Keratinocyte (primary cell): ENCODE measurements around the gene STX8. TPM values are rescaled to one million over a fixed set of nuclear protein-coding genes. Genes with fewer than 3 reads are reported as not detected.

Experiments used
- DNase-seq: peaks from one replicate; pipeline ENCODE4 v3.0.0-alpha.2; 2011; ENCODE audit warnings: low read depth, missing footprints, low spot score
- FAIRE-seq: peaks from 2 replicates; lab custom pipeline; 2011; peaks lifted over from hg19 to GRCh38; lab: Jason Lieb, UNC
- H2AFZ ChIP-seq: 2 replicates; pipeline ENCODE4 v1.6.0; 2012; ENCODE audit warnings: low read length, control low read depth, inconsistent platforms; ENCODE audit not compliant: control insufficient read depth
- H3K27ac ChIP-seq: 2 replicates; pipeline ENCODE4 v1.5.1; 2011; ENCODE audit warnings: low read length; ENCODE audit not compliant: control insufficient read depth, insufficient read depth
- H3K27me3 ChIP-seq: 3 replicates; pipeline ENCODE4 v1.6.0; 2011; ENCODE audit warnings: low read length; ENCODE audit not compliant: control insufficient read depth, insufficient read depth; ENCODE audit errors: extremely low read depth
- H3K36me3 ChIP-seq, 2 experiments: 2 replicates in 1 of 2; 3 replicates in 1 of 2; pipeline ENCODE4 v1.5.1; 2011; ENCODE audit warnings: low read length in 2 of 2, mild to moderate bottlenecking in 1 of 2; ENCODE audit not compliant: control insufficient read depth in 2 of 2, insufficient read depth in 2 of 2; ENCODE audit errors: extremely low read depth in 1 of 2
- H3K4me1 ChIP-seq: 3 replicates; pipeline ENCODE4 v1.5.1; 2011; ENCODE audit warnings: low read length; ENCODE audit not compliant: control insufficient read depth, insufficient read depth; ENCODE audit errors: extremely low read depth
- H3K4me2 ChIP-seq: 3 replicates; pipeline ENCODE4 v1.6.0; 2011; ENCODE audit warnings: low read depth, low read length; ENCODE audit not compliant: control insufficient read depth, insufficient read depth; ENCODE audit errors: extremely low read depth
- H3K4me3 ChIP-seq, 3 experiments: fragments of 200-600 bp in 1 of 3; sonication (generic) in 1 of 3; 2 replicates in 2 of 3; 3 replicates in 1 of 3; pipeline ENCODE4 v1.5.1; 2011 to 2016; ENCODE audit warnings: low read length in 3 of 3, mild to moderate bottlenecking in 3 of 3, control low read depth in 2 of 3, inconsistent platforms in 1 of 3, low read depth in 1 of 3, mixed read lengths in 1 of 3, mixed run types in 1 of 3, moderate library complexity in 1 of 3; ENCODE audit not compliant: control insufficient read depth in 2 of 3, insufficient read depth in 2 of 3; ENCODE audit errors: extremely low read depth in 1 of 3
- H3K79me2 ChIP-seq: 2 replicates; pipeline ENCODE4 v1.6.0; 2012; ENCODE audit warnings: low read length; ENCODE audit not compliant: control insufficient read depth, insufficient read depth
- H3K9ac ChIP-seq: 3 replicates; pipeline ENCODE4 v1.6.0; 2011; ENCODE audit warnings: low read length; ENCODE audit not compliant: control insufficient read depth, insufficient read depth; ENCODE audit errors: extremely low read depth
- H3K9me1 ChIP-seq: 3 replicates; pipeline ENCODE4 v1.6.0; 2011; ENCODE audit warnings: low read length; ENCODE audit not compliant: control insufficient read depth, insufficient read depth; ENCODE audit errors: extremely low read depth
- H3K9me3 ChIP-seq: 2 replicates; pipeline ENCODE4 v1.5.1; 2012; ENCODE audit warnings: low read depth, low read length; ENCODE audit not compliant: control insufficient read depth
- H4K20me1 ChIP-seq: 3 replicates; pipeline ENCODE4 v1.6.0; 2011; ENCODE audit warnings: low read length; ENCODE audit not compliant: control insufficient read depth, insufficient read depth; ENCODE audit errors: extremely low read depth
- EZH2 ChIP-seq: IDR thresholded peaks from one replicate; pipeline ENCODE4 v1.6.1; 2012; ENCODE audit warnings: inconsistent platforms, mild to moderate bottlenecking, low read length, moderate library complexity
- dilution Hi-C: fragments of 300-500 bp; cut with MboI; formaldehyde crosslinking; loops from one replicate; pipeline ENCODE4 v1.7.0; 2020; ENCODE audit warnings: low sequenced_read_pairs; ENCODE audit not compliant: extremely low pct_ligation_motif_present
- polyA plus RNA-seq, 5 experiments: library from polyadenylated mRNA; depleted of rRNA in 3 of 5; stranded (reverse) in 3 of 5; stranded (forward) in 1 of 5; unstranded in 1 of 5; fragments of >200 nt; gene quantifications; 1 replicate in 1 of 5; 2 replicates in 3 of 5; 3 replicates in 1 of 5; pipeline versions ENCODE4 v1.2.1 to v1.2.3, GENCODE V29; 2011 to 2012; ENCODE audit warnings: missing spikeins in 2 of 5, low read depth in 1 of 5, low replicate concordance in 1 of 5
- TF ChIP-seq, protein P1 (sequence below), 3 experiments: IDR thresholded peaks in 1 of 3; conservative IDR thresholded peaks in 1 of 3; optimal IDR thresholded peaks in 1 of 3; 2 replicates in 2 of 3; 3 replicates in 1 of 3; pipeline versions ENCODE3 to v1.5.1; 2011; ENCODE audit warnings: low read length in 3 of 3, mild to moderate bottlenecking in 3 of 3, moderate library complexity in 2 of 3, control low read depth in 1 of 3, inconsistent platforms in 1 of 3; ENCODE audit not compliant: insufficient read depth in 2 of 3; ENCODE audit errors: extremely low read depth in 1 of 3

The STX8 gene
- polyA plus RNA-seq, 1 donor (not counting 4 experiments of a cell fraction or from before 2014, with no cell fraction given): 90.3 TPM

GRCh38 chr17:9479964-9480363, 95.7 kb downstream of the STX8 start:
- dilution Hi-C loops: no loop called here
- Histone ChIP-seq H3K9me3 (no peaks in the 10 kb centered on the region), H3K36me3 (peaks cover 0 to 2% of the 10 kb centered on the region in 2 experiments), H3K79me2 (no peaks in the 10 kb centered on the region), H3K4me2 (no peak overlapping the region), H3K4me1 (no peaks in the 10 kb centered on the region), H2AFZ (no peak overlapping the region), H3K27ac (no peak overlapping the region), H3K27me3 (no peaks in the 10 kb centered on the region), H3K9ac (no peak overlapping the region), H4K20me1 (no peaks in the 10 kb centered on the region), H3K4me3 (no peak overlapping the region), H3K9me1 (no peaks in the 10 kb centered on the region)
- FAIRE-seq (no peak), DNase-seq (no peak)
- TF ChIP-seq, protein P1, sequence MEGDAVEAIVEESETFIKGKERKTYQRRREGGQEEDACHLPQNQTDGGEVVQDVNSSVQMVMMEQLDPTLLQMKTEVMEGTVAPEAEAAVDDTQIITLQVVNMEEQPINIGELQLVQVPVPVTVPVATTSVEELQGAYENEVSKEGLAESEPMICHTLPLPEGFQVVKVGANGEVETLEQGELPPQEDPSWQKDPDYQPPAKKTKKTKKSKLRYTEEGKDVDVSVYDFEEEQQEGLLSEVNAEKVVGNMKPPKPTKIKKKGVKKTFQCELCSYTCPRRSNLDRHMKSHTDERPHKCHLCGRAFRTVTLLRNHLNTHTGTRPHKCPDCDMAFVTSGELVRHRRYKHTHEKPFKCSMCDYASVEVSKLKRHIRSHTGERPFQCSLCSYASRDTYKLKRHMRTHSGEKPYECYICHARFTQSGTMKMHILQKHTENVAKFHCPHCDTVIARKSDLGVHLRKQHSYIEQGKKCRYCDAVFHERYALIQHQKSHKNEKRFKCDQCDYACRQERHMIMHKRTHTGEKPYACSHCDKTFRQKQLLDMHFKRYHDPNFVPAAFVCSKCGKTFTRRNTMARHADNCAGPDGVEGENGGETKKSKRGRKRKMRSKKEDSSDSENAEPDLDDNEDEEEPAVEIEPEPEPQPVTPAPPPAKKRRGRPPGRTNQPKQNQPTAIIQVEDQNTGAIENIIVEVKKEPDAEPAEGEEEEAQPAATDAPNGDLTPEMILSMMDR (optimal IDR thresholded peaks at IDR 0.05 in 1 of 3, IDR thresholded peaks at IDR 0.05 in 1 of 3, conservative IDR thresholded peaks at IDR 0.05 in 1 of 3; ENCODE audit: extremely low read depth in 1 of 3, insufficient read depth in 2 of 3, low read length in 3 of 3): no peak
- no peak for TF ChIP-seq EZH2

- H2AFZ ChIP-seq: no peak overlapping the region
- H3K9ac ChIP-seq: no peak overlapping the region
- no peaks in the 10 kb centered on the region for H4K20me1 ChIP-seq
- TF ChIP-seq, protein P1 (optimal IDR thresholded peaks at IDR 0.05 in 1 of 3, IDR thresholded peaks at IDR 0.05 in 1 of 3, conservative IDR thresholded peaks at IDR 0.05 in 1 of 3; ENCODE audit: extremely low read depth in 1 of 3, insufficient read depth in 2 of 3, low read length in 3 of 3): no peak
- TF ChIP-seq EZH2: no peak
- H3K79me2 ChIP-seq: no peaks in the 10 kb centered on the region
- H3K4me2 ChIP-seq: no peak overlapping the region
- dilution Hi-C loops: no loop called here
- no peak for DNase-seq
- H3K27me3 ChIP-seq: no peaks in the 10 kb centered on the region
- no peak overlapping the region for H3K4me3 ChIP-seq
- H3K9me1 ChIP-seq: no peaks in the 10 kb centered on the region
- no peak for FAIRE-seq
- H3K9me3 ChIP-seq: no peaks in the 10 kb centered on the region
- no peaks in the 10 kb centered on the region for H3K4me1 ChIP-seq
- peaks cover 0 to 2% of the 10 kb centered on the region in 2 experiments for H3K36me3 ChIP-seq
- no peak overlapping the region for H3K27ac ChIP-seq
Measured at GRCh38 chr17:9478889-9479288, 96.7 kb downstream of the STX8 start.
